Esophagus squamous epithelium (tissue), 4 donors: Measurements from ENCODE around the gene LPIN3.

Source experiments
- POLR2A ChIP-seq, 4 donors: fragments of 450-650 bp; IDR thresholded peaks; one replicate each; pipeline ENCODE4 v1.6.1; 2017; ENCODE audit warnings: antibody characterized with exemption in 4 of 4, mild to moderate bottlenecking in 4 of 4, moderate library complexity in 3 of 4
- TF ChIP-seq, protein P1 (sequence below), 6 experiments: fragments of 450-650 bp in 4 of 6; fragments of 200-600 bp in 2 of 6; sonication (generic) in 2 of 6; IDR thresholded peaks; one replicate each; pipeline ENCODE4 v1.5.1; 2016 to 2019; ENCODE audit warnings: antibody characterized with exemption in 6 of 6, mild to moderate bottlenecking in 4 of 6, moderate library complexity in 4 of 6

DNA sequence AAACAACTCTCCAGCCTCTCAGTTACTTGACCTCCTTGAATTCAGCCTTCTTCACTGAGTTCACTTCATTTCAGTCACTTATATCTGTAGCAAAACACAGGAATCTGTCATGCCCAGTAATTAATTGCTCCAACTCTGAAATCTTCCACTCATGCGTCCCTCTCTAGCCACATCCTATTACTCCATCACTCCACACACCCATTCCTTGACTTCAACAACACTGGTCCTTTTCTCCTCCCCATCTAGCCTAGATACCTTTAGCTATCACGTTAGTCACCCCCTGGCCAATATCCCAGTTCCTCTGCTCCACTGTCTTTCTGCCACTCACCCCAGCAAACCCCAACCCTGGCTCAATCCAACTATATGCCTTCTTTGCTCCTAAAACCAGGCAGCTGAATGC, 30.8 kb upstream of the LPIN3 start:
- TF ChIP-seq, protein P1, sequence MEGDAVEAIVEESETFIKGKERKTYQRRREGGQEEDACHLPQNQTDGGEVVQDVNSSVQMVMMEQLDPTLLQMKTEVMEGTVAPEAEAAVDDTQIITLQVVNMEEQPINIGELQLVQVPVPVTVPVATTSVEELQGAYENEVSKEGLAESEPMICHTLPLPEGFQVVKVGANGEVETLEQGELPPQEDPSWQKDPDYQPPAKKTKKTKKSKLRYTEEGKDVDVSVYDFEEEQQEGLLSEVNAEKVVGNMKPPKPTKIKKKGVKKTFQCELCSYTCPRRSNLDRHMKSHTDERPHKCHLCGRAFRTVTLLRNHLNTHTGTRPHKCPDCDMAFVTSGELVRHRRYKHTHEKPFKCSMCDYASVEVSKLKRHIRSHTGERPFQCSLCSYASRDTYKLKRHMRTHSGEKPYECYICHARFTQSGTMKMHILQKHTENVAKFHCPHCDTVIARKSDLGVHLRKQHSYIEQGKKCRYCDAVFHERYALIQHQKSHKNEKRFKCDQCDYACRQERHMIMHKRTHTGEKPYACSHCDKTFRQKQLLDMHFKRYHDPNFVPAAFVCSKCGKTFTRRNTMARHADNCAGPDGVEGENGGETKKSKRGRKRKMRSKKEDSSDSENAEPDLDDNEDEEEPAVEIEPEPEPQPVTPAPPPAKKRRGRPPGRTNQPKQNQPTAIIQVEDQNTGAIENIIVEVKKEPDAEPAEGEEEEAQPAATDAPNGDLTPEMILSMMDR (IDR thresholded peaks at IDR 0.05): no peak
- TF ChIP-seq POLR2A (IDR thresholded peaks at IDR 0.05): no peak
